GM21786 (cell line): ENCODE data around the gene ZNF606.

Experiments
- ATAC-seq: cut with Tn5 transposase; IDR thresholded peaks from one replicate; pipeline ENCODE4 v1.9.1; 2021; ENCODE audit not compliant: unreplicated experiment

ZNF606 gene

GRCh38 chr19:57934820-57935665 lies 67.6 kb downstream of the ZNF606 start, which contains the start of gene ZNF418:
TSS of gene ZNF418 (minus strand) at chr19:57935402. CDS start at chr19:57933822, 1,580 bp downstream.
- peak; percentile 65 for ATAC-seq

- ATAC-seq = no peak
These were observed 75.0 kb downstream of the ZNF606 start for GRCh38 chr19:57927587-57927986.
